OCI-M2 (cell line): Measurements from ENCODE around the gene ABCC2.
"Not testable (repeated sequence)": the region's sequence is repeated elsewhere in the genome, so short reads cannot be mapped to it uniquely, and the experiment has no call there.

Experiments used
- DNase-seq: peaks from one replicate; lab custom pipeline; 2025; ENCODE audit not compliant: unreplicated experiment; lab: John Stamatoyannopoulos, UW

Gene ABCC2

GRCh38 chr10:99851825-99852224 lies 69.4 kb downstream of the ABCC2 start:
- DNase-seq, result no peak

- DNase-seq, result no peak
Observed at GRCh38 chr10:99852481-99853213, 70.2 kb downstream of the ABCC2 start.

GRCh38 chr10:99853655-99854054 lies 71.2 kb downstream of the ABCC2 start:
- DNase-seq, result no peak

- no peak for DNase-seq
Observed at GRCh38 chr10:99854860-99855259, 72.4 kb downstream of the ABCC2 start.

GRCh38 chr10:99855479-99856071 lies 73.1 kb downstream of the ABCC2 start:
- no peak for DNase-seq

GRCh38 chr10:99858849-99859248 lies 76.4 kb downstream of the ABCC2 start:
- DNase-seq, result no peak

- DNase-seq, result no peak
Observed at GRCh38 chr10:99859585-99859984, 77.1 kb downstream of the ABCC2 start.

GRCh38 chr10:99860466-99860865 lies 78.0 kb downstream of the ABCC2 start:
- no peak for DNase-seq

- DNase-seq, result not testable (repeated sequence)
Observed at GRCh38 chr10:99863535-99864240, 81.2 kb downstream of the ABCC2 start.

- not testable (repeated sequence) for DNase-seq
Observed at GRCh38 chr10:99867250-99867649, 84.8 kb downstream of the ABCC2 start.

- no peak for DNase-seq
Observed at GRCh38 chr10:99869581-99870122, 87.2 kb downstream of the ABCC2 start.

GRCh38 chr10:99870123-99870730 lies 87.8 kb downstream of the ABCC2 start:
- DNase-seq, result no peak

GRCh38 chr10:99872367-99873162 lies 90.1 kb downstream of the ABCC2 start:
- no peak for DNase-seq

- DNase-seq, result no peak
Observed at GRCh38 chr10:99873846-99874245, 91.4 kb downstream of the ABCC2 start.

GRCh38 chr10:99874341-99875085 lies 92.1 kb downstream of the ABCC2 start:
- no peak for DNase-seq

GRCh38 chr10:99875473-99875872 lies 93.0 kb downstream of the ABCC2 start:
- no peak for DNase-seq

GRCh38 chr10:99880080-99880835 lies 97.8 kb downstream of the ABCC2 start:
- no peak for DNase-seq

GRCh38 chr10:99881371-99881770 lies 98.9 kb downstream of the ABCC2 start:
- DNase-seq, result no peak

- no peak for DNase-seq
Observed at GRCh38 chr10:99883523-99883922, 101.1 kb downstream of the ABCC2 start.
